Inferior parietal cortex (tissue), 1 donor: ENCODE measurements around the gene MRGPRF.
A peak's percentile ranks its signal among the peaks of the same experiment; 100 is the strongest.

Source experiments
- DNase-seq: peaks from one replicate; pipeline ENCODE4 v3.0.0-alpha.2; 2016; ENCODE audit errors: extremely low spot score

Gene MRGPRF

GRCh38 chr11:69013009-69013951, at the start of gene MRGPRF:
Gene MRGPRF (minus strand): TSS chr11:69013246. CDS start chr11:69009901, 3,345 bp downstream.
- no peak for DNase-seq

- no peak for DNase-seq
Observed at GRCh38 chr11:69062169-69062855, 49.3 kb upstream of the MRGPRF start.

GRCh38 chr11:69061713-69062053, 48.6 kb upstream of the MRGPRF start:
- no peak for DNase-seq

GRCh38 chr11:69060806-69061712, 48.0 kb upstream of the MRGPRF start:
- no peak for DNase-seq

- DNase-seq, result no peak
Observed at GRCh38 chr11:69059985-69060384, 46.9 kb upstream of the MRGPRF start.

GRCh38 chr11:69059429-69059828, 46.4 kb upstream of the MRGPRF start:
- DNase-seq, result no peak

- DNase-seq, result no peak
Observed at GRCh38 chr11:69058511-69059270, 45.6 kb upstream of the MRGPRF start.

GRCh38 chr11:69057801-69058200, 44.8 kb upstream of the MRGPRF start:
- DNase-seq, result no peak

- DNase-seq, result no peak
Observed at GRCh38 chr11:69057236-69057635, 44.2 kb upstream of the MRGPRF start.

GRCh38 chr11:69055598-69056516, 42.8 kb upstream of the MRGPRF start:
- DNase-seq, result peak; percentile 21

GRCh38 chr11:69055212-69055586, 42.2 kb upstream of the MRGPRF start:
- DNase-seq, result no peak

- no peak for DNase-seq
Observed at GRCh38 chr11:69054397-69055211, 41.6 kb upstream of the MRGPRF start.

GRCh38 chr11:69053546-69054396, 40.7 kb upstream of the MRGPRF start:
- DNase-seq, result no peak

- no peak for DNase-seq
Observed at GRCh38 chr11:69053169-69053477, 40.1 kb upstream of the MRGPRF start.

- no peak for DNase-seq
Observed at GRCh38 chr11:69052343-69053168, 39.5 kb upstream of the MRGPRF start.

- DNase-seq, result no peak
Observed at GRCh38 chr11:69051381-69052342, 38.6 kb upstream of the MRGPRF start.
